Lower lobe of right lung (tissue), 2 donors: ENCODE results near the gene KIF13A. TPM values are rescaled to one million over a fixed set of nuclear protein-coding genes. Genes with fewer than 3 reads are reported as not detected.

ENCODE experiments used
- ATAC-seq, 2 donors: fragments of 200-7000 bp; cut with Tn5 transposase; one replicate each; pipeline ENCODE4 v1.9.1; 2020 to 2022; ENCODE audit warnings: mild to moderate bottlenecking in 2 of 2, moderate library complexity in 2 of 2
- DNase-seq: peaks from one replicate; pipeline ENCODE4 v3.0.0-alpha.2; 2020
- H3K27ac ChIP-seq: fragments of 200-600 bp; one replicate; pipeline ENCODE4 v1.8.0; 2022
- H3K27me3 ChIP-seq: fragments of 200-600 bp; one replicate; pipeline ENCODE4 v1.8.0; 2022; ENCODE audit warnings: low read depth
- H3K36me3 ChIP-seq: fragments of 200-600 bp; one replicate; pipeline ENCODE4 v1.8.0; 2022; ENCODE audit warnings: mild to moderate bottlenecking
- H3K4me1 ChIP-seq: fragments of 200-600 bp; one replicate; pipeline ENCODE4 v1.8.0; 2022
- H3K4me3 ChIP-seq: fragments of 200-600 bp; one replicate; pipeline ENCODE4 v1.8.0; 2022; ENCODE audit warnings: mild to moderate bottlenecking
- H3K9me3 ChIP-seq: fragments of 200-600 bp; one replicate; pipeline ENCODE4 v1.8.0; 2022
- CTCF ChIP-seq: fragments of 200-600 bp; IDR thresholded peaks from one replicate; pipeline ENCODE4 v1.8.0; 2022; ENCODE audit warnings: antibody characterized with exemption, mild to moderate bottlenecking
- intact Hi-C: fragments of 100-400 bp; cut with DNase I; formaldehyde crosslinking; loops from one replicate; pipeline ENCODE4 v1.11.0; 2022
- total RNA-seq: library from RNA; stranded (reverse); fragmentation: NEBNext Ultra II Directional; extraction: Animal tissue kit (Norgen Biotek cat#: 25700); gene quantifications from one replicate; pipeline ENCODE4 v1.2.1, GENCODE V29; 2021
- donor health status: DM: no; HTN: yes; CAD: no; lungs with severe emphysema.

The KIF13A gene
- total RNA-seq, 1 donor from 2014 or later: 55.2 TPM

DNA sequence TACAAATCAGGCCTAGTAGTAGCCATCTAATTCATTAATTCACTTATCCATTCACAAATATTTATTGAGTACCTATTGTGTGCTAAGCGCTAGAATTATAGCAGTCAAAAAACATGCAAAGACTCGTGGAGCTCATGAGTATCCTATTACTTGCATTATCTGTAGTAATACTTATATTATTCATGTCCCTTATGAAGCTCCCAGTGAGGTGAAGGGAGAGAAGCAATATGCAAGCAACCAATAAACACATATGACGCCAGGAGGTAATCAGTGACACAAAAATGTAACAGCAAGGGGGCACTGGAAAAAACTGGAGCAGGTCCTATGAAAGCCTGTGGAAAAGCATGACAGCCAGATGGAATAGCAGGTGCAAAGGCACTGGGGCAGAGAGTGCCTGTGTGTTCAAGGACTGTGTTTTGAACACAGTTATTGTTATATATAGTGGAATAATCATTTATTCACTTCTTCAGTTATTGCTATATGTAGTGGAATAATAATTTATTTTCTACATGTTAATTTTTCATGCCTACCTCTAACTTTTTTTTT is 109.5 kb downstream of the KIF13A start:
- peaks cover 21% of the 10 kb centered on the region for H3K4me1 ChIP-seq
- TF ChIP-seq CTCF: no peak
- DNase-seq: no peak
- intact Hi-C loops: no loop called here
- H3K36me3 ChIP-seq: no peaks in the 10 kb centered on the region
- no peak overlapping the region for H3K4me3 ChIP-seq
- no peaks in the 10 kb centered on the region for H3K27me3 ChIP-seq
- ATAC-seq: no peak
- no peak overlapping the region for H3K27ac ChIP-seq
- H3K9me3 ChIP-seq: no peaks in the 10 kb centered on the region

GRCh38 chr6:17877196-17877894 is 110.1 kb downstream of the KIF13A start:
- no peak overlapping the region for H3K27ac ChIP-seq
- no peak for TF ChIP-seq CTCF
- no peak overlapping the region for H3K4me3 ChIP-seq
- no peaks in the 10 kb centered on the region for H3K27me3 ChIP-seq
- no peak for DNase-seq
- peaks cover 21% of the 10 kb centered on the region for H3K4me1 ChIP-seq
- intact Hi-C loops: no loop called here
- peak; percentile 69 to 82 for ATAC-seq
- H3K9me3 ChIP-seq: no peaks in the 10 kb centered on the region
- H3K36me3 ChIP-seq: no peaks in the 10 kb centered on the region

DNA sequence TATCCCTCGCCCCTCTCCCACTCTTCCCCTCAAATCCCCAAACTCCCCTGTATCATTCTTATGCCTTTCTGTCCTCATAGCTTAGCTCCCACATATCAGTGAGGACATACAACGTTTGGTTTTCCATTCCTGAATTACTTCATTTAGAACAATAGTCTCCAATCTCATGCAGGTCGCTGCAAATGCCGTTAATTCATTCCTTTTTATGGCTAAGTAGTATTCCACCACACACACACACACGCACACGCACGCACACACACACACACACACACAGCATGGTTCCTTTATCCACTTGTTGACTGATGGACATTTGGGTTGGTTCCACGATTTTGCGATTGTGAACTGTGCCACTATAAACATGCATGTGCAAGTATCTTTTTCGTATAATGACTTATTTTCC is 112.7 kb downstream of the KIF13A start:
- intact Hi-C loops: no loop called here
- Histone ChIP-seq H3K36me3 (no peaks in the 10 kb centered on the region), H3K27ac (no peak overlapping the region), H3K27me3 (no peaks in the 10 kb centered on the region), H3K9me3 (no peaks in the 10 kb centered on the region), H3K4me3 (no peak overlapping the region), H3K4me1 (peaks cover 21% of the 10 kb centered on the region)
- TF ChIP-seq CTCF: no peak
- DNase-seq (no peak), ATAC-seq (no peak)

- Histone ChIP-seq H3K27me3 (no peaks in the 10 kb centered on the region), H3K36me3 (no peaks in the 10 kb centered on the region), H3K27ac (no peak overlapping the region), H3K4me3 (no peak overlapping the region), H3K4me1 (peaks cover 33% of the 10 kb centered on the region), H3K9me3 (no peaks in the 10 kb centered on the region)
- intact Hi-C loops: no loop called here
- ATAC-seq (no peak), DNase-seq (no peak)
- TF ChIP-seq CTCF: no peak
Measured at GRCh38 chr6:17872908-17873307, 114.5 kb downstream of the KIF13A start.

- Histone ChIP-seq H3K9me3 (no peaks in the 10 kb centered on the region), H3K27me3 (no peaks in the 10 kb centered on the region), H3K27ac (no peak overlapping the region), H3K36me3 (no peaks in the 10 kb centered on the region), H3K4me3 (no peak overlapping the region), H3K4me1 (peaks cover 38% of the 10 kb centered on the region)
- intact Hi-C loops: no loop called here
- ATAC-seq (no peak), DNase-seq (no peak)
- no peak for TF ChIP-seq CTCF
Measured at GRCh38 chr6:17871836-17872235, 115.6 kb downstream of the KIF13A start.
